GM12873 (cell line): ENCODE results near the gene ATAT1.

Experiments
- TF ChIP-seq, protein P1 (sequence below): IDR thresholded peaks from 2 replicates; pipeline ENCODE4 v1.5.1; 2012; ENCODE audit warnings: low read depth, mild to moderate bottlenecking, moderate library complexity, low read length, control low read depth; ENCODE audit not compliant: insufficient read depth; ENCODE audit errors: missing control alignments

ATAT1 gene

GRCh38 chr6:30614044-30614842 is 12.4 kb upstream of the ATAT1 start:
- TF ChIP-seq, protein P1, sequence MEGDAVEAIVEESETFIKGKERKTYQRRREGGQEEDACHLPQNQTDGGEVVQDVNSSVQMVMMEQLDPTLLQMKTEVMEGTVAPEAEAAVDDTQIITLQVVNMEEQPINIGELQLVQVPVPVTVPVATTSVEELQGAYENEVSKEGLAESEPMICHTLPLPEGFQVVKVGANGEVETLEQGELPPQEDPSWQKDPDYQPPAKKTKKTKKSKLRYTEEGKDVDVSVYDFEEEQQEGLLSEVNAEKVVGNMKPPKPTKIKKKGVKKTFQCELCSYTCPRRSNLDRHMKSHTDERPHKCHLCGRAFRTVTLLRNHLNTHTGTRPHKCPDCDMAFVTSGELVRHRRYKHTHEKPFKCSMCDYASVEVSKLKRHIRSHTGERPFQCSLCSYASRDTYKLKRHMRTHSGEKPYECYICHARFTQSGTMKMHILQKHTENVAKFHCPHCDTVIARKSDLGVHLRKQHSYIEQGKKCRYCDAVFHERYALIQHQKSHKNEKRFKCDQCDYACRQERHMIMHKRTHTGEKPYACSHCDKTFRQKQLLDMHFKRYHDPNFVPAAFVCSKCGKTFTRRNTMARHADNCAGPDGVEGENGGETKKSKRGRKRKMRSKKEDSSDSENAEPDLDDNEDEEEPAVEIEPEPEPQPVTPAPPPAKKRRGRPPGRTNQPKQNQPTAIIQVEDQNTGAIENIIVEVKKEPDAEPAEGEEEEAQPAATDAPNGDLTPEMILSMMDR: no peak

GRCh38 chr6:30614843-30615218 is 11.8 kb upstream of the ATAT1 start:
- TF ChIP-seq, protein P1: no peak

GRCh38 chr6:30615219-30615957 is 11.3 kb upstream of the ATAT1 start:
- TF ChIP-seq, protein P1: no peak

GRCh38 chr6:30615958-30616810 is 10.5 kb upstream of the ATAT1 start:
- TF ChIP-seq, protein P1: no peak

GRCh38 chr6:30616811-30617564 is 9.7 kb upstream of the ATAT1 start, which contains the start of gene PPP1R10:
TSS of gene PPP1R10 (minus strand) at chr6:30617243. CDS start at chr6:30609944, 7,299 bp downstream.
- TF ChIP-seq, protein P1: no peak

- TF ChIP-seq, protein P1: no peak
These were observed 9.0 kb upstream of the ATAT1 start, which contains the start of gene MRPS18B for GRCh38 chr6:30617565-30618269. TSS of gene MRPS18B (plus strand) at chr6:30617840. CDS start at chr6:30617866, 26 bp downstream.
